Right lobe of liver (tissue), 6 donors: Measurements from ENCODE around the gene ITPR1. TPM values are rescaled to one million over a fixed set of nuclear protein-coding genes. Genes with fewer than 3 reads are reported as not detected.
"Not testable (repeated sequence)": the region's sequence is repeated elsewhere in the genome, so short reads cannot be mapped to it uniquely, and the experiment has no call there.

Experiments used
- ATAC-seq, 4 donors: fragments of 200-7000 bp; cut with Tn5 transposase; one replicate each; pipeline ENCODE4 v1.9.1; 2020; ENCODE audit warnings: mild to moderate bottlenecking in 4 of 4, moderate library complexity in 4 of 4
- DNase-seq, 3 donors: peaks; one replicate each; pipeline ENCODE4 v3.0.0-alpha.2; 2020
- H3K27ac ChIP-seq, 3 donors: fragments of 200-600 bp; one replicate each; pipeline ENCODE4 v1.8.0; 2022
- H3K27me3 ChIP-seq, 2 donors: fragments of 200-600 bp; one replicate each; pipeline ENCODE4 v1.8.0; 2022
- H3K36me3 ChIP-seq, 4 donors: fragments of 200-600 bp; sonication (generic) in 1 of 4; one replicate each; pipeline versions ENCODE4 v1.5.1 to v1.8.0; 2017 to 2022; ENCODE audit warnings: control low read depth in 1 of 4
- H3K4me1 ChIP-seq, 4 donors: fragments of 200-600 bp; sonication (generic) in 1 of 4; one replicate each; pipeline versions ENCODE4 v1.5.1 to v1.8.0; 2017 to 2022; ENCODE audit warnings: control low read depth in 1 of 4
- H3K4me3 ChIP-seq, 3 donors: fragments of 200-600 bp; one replicate each; pipeline ENCODE4 v1.8.0; 2022
- H3K9me3 ChIP-seq, 4 donors: fragments of 200-600 bp; sonication (generic) in 1 of 4; one replicate each; pipeline versions ENCODE4 v1.5.1 to v1.8.0; 2017 to 2022; ENCODE audit warnings: control low read depth in 1 of 4
- POLR2A ChIP-seq: fragments of 450-650 bp; IDR thresholded peaks from one replicate; pipeline ENCODE4 v1.6.1; 2017; ENCODE audit warnings: antibody characterized with exemption, mild to moderate bottlenecking
- WGBS: methylation state at CpG from one replicate; pipeline ENCODE4 v1.1.6; 2018; ENCODE audit warnings: low coverage, low lambda C conversion rate; ENCODE audit not compliant: insufficient coverage; ENCODE audit errors: missing lambda C conversion rate; 5-methylcytosine and 5-hydroxymethylcytosine counted together
- intact Hi-C, 2 donors: fragments of 100-400 bp; cut with DNase I; formaldehyde crosslinking; loops; one replicate each; pipeline versions ENCODE4 v1.11.2 to v1.14.1; 2022
- total RNA-seq, 6 experiments: library from RNA; depleted of rRNA in 2 of 6; stranded (reverse); fragments of >200 nt in 2 of 6; fragmentation: NEBNext Ultra II Directional in 3 of 6; extraction: Animal tissue kit (Norgen Biotek cat#: 25700) in 3 of 6; gene quantifications; one replicate each; pipeline versions ENCODE4 v1.1.0 to v1.2.4, GENCODE V29; 2016 to 2023
- TF ChIP-seq, protein P1 (sequence below), 4 donors: fragments of 200-600 bp in 3 of 4; fragments of 450-650 bp in 1 of 4; IDR thresholded peaks; one replicate each; pipeline versions ENCODE4 v1.5.1 to v1.8.0; 2016 to 2022; ENCODE audit warnings: antibody characterized with exemption in 4 of 4, mild to moderate bottlenecking in 2 of 4
- donor health status: DM: no; HTN: yes; CAD: no.
- donor health status: DM: no; HTN: no; CAD: no.
- donor health status: DM: no; HTN: no; CAD: no.
- donor health status: DM: no; HTN: yes; CAD: no.
- donor health status: DM: no; HTN: yes; CAD: no.

ITPR1 gene
- total RNA-seq, 6 experiments from 2014 or later, result 6.5 to 16.2 (median 11.5) TPM

DNA sequence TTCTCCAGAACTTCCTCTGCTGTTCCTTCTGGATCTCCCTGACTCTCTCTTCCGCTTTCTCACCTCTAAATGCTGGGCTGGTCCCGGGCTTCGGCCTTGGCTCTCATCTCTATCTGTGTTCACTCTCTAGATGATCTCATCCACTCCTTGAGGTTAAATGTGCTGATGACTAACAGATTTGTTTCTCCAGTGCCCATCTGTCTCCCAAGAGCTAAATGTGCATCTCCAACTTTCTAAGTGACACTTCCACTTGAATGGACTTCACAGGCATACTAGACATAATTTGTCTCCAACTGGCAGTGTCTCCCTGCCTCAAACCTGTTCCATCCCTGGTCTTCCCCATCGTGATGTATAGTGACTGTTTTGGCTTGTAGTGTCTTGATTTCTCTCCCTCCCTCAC is 95.3 kb downstream of the ITPR1 start:
- Histone ChIP-seq H3K27ac (no peak overlapping the region), H3K9me3 (no peaks in the 10 kb centered on the region), H3K4me1 (peaks cover 0 to 5% (median 0%) of the 10 kb centered on the region in 4 donors), H3K4me3 (no peak overlapping the region), H3K36me3 (no peaks in the 10 kb centered on the region), H3K27me3 (no peaks in the 10 kb centered on the region)
- WGBS, result 66% methylated on average over 4 of the region's 4 CpGs
- DNase-seq, result no peak
- TF ChIP-seq, protein P1, sequence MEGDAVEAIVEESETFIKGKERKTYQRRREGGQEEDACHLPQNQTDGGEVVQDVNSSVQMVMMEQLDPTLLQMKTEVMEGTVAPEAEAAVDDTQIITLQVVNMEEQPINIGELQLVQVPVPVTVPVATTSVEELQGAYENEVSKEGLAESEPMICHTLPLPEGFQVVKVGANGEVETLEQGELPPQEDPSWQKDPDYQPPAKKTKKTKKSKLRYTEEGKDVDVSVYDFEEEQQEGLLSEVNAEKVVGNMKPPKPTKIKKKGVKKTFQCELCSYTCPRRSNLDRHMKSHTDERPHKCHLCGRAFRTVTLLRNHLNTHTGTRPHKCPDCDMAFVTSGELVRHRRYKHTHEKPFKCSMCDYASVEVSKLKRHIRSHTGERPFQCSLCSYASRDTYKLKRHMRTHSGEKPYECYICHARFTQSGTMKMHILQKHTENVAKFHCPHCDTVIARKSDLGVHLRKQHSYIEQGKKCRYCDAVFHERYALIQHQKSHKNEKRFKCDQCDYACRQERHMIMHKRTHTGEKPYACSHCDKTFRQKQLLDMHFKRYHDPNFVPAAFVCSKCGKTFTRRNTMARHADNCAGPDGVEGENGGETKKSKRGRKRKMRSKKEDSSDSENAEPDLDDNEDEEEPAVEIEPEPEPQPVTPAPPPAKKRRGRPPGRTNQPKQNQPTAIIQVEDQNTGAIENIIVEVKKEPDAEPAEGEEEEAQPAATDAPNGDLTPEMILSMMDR (IDR thresholded peaks at IDR 0.05), result no peak
- no peak for TF ChIP-seq POLR2A
- intact Hi-C loops, result no loop called here
- ATAC-seq, result no peak

DNA sequence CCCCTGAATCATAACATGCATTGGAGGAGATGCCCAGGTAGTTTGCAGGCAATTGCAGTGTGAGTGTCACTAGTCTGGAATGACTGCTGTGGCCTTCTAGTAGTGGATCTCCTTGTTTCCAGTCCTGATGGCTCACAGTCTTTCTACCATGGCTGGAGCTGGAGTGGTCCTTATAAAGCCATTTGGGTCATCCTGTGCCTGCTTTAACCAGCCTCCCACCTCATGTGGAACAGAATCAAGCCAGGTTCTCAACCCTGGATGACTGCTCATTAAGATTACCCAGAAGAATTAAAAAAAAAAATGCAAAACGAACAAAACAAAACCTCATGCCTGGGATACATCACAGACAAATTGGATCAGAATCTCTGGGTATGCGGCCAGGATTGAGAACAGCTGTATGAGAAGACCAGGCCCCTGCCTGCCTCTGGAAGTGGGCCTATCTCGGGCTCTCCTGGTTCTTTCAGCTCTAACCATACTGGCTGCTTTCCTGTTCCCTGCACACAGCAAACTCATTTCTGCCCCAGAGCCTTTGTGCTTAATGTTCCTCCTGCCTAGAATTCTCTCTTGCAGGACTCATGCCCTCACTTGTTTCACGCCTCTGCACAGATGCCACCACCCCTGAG is 96.4 kb downstream of the ITPR1 start:
- no peaks in the 10 kb centered on the region for H3K27me3 ChIP-seq
- H3K4me1 ChIP-seq, result peaks cover 0 to 5% (median 0%) of the 10 kb centered on the region in 4 donors
- no peak overlapping the region for H3K27ac ChIP-seq
- ATAC-seq (no peak), DNase-seq (no peak)
- H3K9me3 ChIP-seq, result no peaks in the 10 kb centered on the region
- intact Hi-C loops, result no loop called here
- 77% methylated on average over 4 of the region's 4 CpGs for whole genome bisulfite sequencing
- no peak overlapping the region for H3K4me3 ChIP-seq
- no peaks in the 10 kb centered on the region for H3K36me3 ChIP-seq
- TF ChIP-seq POLR2A, result no peak
- TF ChIP-seq, protein P1 (IDR thresholded peaks at IDR 0.05), result no peak

DNA sequence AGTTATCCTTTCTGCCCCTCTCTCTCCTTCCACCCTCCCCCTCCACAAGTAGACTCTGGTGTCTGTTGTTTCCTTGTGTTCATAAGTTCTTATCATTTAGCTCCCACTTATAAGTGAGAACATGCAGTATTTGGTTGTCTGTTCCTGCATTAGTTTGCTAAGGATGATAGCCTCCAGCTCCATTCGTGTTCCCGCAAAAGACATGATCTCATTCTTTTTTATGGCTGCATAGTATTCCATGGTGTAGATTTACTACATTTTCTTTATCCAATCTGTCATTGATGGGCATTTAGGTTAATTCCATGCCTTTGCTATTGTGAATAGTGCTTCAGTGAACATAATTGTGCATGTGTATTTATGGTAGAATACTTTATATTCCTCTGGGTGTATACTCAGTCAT is 97.7 kb downstream of the ITPR1 start:
- H3K9me3 ChIP-seq, H3K27ac ChIP-seq, H3K27me3 ChIP-seq, intact Hi-C loops, ATAC-seq, H3K4me3 ChIP-seq, H3K4me1 ChIP-seq, DNase-seq, H3K36me3 ChIP-seq: not testable (repeated sequence)
- 100% methylated on average over 2 of the region's 2 CpGs for WGBS

DNA sequence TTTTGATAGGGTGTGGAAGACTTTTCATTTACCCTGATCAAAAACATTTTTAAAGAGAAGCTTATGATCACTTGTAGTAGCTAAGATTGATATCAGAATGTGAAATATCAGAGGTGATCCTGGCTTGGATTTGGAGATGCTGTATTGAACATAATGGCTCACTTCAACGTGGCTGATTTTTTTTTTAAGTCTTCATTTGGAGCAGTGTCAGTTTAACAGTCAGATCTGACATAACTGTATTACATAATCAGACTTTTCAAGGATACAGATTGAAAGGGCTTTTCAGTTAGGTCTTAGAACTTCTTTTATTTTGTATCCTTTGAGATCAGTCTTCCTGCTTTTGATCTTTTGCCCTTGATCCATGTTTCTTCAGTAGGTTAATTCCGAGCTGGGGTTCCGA is 98.5 kb downstream of the ITPR1 start:
- Histone ChIP-seq H3K9me3 (no peaks in the 10 kb centered on the region), H3K4me3 (no peak overlapping the region), H3K36me3 (no peaks in the 10 kb centered on the region), H3K27ac (no peak overlapping the region), H3K27me3 (no peaks in the 10 kb centered on the region), H3K4me1 (no peaks in the 10 kb centered on the region)
- 57% methylated on average over 3 of the region's 3 CpGs for WGBS
- intact Hi-C loops, result no loop called here
- TF ChIP-seq POLR2A, result no peak
- TF ChIP-seq, protein P1 (IDR thresholded peaks at IDR 0.05), result no peak
- ATAC-seq (no peak), DNase-seq (no peak)

DNA sequence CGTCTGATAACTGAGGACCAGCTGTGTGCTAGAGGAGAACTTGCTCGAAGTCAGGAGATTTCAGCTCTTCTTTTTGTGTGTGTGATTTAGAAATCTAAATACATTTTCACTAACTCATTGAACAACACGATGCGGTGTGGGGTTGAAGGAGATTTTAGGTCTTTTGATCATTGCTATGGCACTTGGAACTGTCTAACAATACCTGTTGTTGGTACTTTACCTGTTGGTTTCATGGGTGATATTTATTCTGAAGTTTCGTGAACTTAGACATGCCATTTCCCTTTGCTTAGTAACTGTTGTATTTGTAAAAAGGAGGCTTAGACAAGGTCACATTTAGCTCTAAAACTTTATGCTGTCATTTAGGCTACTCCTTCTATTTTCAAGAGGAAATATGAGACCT is 99.9 kb downstream of the ITPR1 start:
- Histone ChIP-seq H3K4me1 (peaks cover 0 to 12% (median 0%) of the 10 kb centered on the region in 4 donors), H3K4me3 (no peak overlapping the region), H3K27ac (no peak overlapping the region), H3K36me3 (no peaks in the 10 kb centered on the region), H3K9me3 (no peaks in the 10 kb centered on the region), H3K27me3 (no peaks in the 10 kb centered on the region)
- DNase-seq (no peak), ATAC-seq (no peak)
- no peak for TF ChIP-seq POLR2A
- TF ChIP-seq, protein P1 (IDR thresholded peaks at IDR 0.05), result no peak
- intact Hi-C loops, result no loop called here
- WGBS, result 93% methylated on average over 5 of the region's 5 CpGs
